NCI-H128 (cell line): ENCODE measurements around the gene TRPM4.
"Not testable (repeated sequence)": the region's sequence is repeated elsewhere in the genome, so short reads cannot be mapped to it uniquely, and the experiment has no call there.

Experiments
- DNase-seq: peaks from one replicate; lab custom pipeline; 2025; ENCODE audit not compliant: unreplicated experiment; lab: John Stamatoyannopoulos, UW

Gene TRPM4

DNA sequence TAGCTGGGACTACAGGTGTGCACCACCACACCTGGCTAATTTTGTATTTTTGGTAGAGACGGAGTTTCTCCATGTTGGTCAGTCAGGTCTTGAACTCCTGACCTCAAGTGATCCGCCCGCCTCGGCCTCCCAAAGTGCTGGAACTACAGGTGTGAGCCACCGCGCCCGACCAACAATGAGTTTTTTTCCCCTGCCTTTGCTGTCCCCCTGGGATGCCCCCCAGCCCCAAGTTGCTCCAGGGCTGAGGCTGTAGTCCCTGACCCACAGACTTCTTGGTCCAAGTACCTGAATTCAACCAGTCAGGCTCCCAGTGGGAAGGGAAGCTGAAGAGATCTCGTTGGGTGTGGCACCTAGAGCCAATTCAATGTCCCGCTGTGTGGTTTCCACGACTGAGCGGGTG, 66.8 kb downstream of the TRPM4 start:
- DNase-seq, result not testable (repeated sequence)

DNA sequence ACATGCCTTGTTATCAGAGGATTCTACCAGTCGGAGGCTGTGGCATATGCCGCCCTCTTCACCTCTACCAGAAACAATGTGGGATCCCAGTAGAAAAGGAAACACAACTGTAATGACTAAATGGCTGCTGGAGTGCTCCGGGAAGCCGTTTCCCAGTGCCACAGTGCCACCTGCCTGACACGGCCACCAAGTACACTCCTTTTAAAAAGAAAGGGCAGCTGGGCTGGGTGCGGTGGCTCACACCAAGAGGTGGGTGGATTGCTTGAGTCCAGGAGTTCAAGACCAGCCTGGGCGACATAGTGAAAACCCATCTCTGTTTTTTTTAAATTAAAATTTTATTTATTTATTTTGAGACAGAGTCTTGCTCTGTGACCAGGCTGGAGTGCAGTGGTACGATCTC, 67.3 kb downstream of the TRPM4 start:
- peak; percentile 21 for DNase-seq

DNA sequence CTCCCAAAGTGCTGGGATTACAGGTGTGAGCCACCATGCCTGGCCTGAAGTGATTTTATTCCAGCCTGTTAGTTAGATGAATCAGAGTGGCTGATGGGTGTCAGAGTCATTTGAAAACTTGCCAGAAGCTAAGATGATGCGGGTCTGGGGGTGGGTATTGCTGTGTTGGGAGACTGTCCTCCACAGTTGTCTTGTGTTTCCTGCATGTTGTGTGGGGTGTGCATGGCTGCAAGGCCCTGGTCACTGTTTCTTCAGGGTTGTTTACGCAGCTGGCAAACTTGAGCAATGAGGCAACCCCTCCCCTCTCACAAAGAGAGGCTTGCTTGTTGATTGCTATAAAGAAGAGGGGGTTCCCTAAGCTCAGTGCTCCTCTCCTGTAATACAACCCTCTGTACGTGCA, 71.8 kb downstream of the TRPM4 start:
- no peak for DNase-seq

DNA sequence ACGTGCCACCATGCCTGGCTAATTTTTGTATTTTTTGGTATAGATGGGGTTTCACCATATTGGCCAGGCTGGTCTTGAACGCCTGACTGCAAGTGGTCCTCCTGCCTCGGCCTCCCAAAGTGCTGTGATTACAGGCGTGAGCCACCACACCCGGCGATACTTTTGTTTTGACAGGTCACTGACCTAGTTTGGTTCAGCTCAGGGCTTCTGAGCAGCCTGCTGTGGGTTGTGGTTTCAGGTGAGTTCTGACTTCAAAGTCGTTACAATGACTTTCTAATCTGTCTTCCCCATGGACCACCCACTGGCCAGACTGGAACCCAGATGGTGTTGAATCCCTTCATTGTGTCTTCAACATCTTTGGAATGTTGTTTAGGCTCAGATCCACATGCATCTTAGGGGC, 73.8 kb downstream of the TRPM4 start:
- DNase-seq, result no peak

DNA sequence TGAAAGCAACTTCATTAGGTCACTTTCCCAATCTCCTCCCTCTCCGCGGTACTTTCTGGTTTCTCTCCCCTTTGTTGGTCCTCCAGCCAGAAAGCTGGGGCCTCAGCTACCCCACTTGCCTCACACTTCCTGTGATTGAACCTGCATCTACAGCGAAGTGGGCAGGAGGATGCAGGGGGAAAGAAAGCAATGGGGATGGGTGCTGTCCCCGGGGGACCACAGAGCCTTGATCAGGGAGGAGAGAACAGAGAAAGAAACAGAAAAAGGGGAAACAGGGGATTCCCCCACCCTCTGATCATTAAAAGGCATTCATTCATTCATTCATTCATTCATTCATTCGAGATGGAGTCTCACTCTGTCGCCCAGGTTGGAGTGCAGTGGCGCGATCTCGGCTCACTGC, 74.2 kb downstream of the TRPM4 start:
- DNase-seq, result no peak

DNA sequence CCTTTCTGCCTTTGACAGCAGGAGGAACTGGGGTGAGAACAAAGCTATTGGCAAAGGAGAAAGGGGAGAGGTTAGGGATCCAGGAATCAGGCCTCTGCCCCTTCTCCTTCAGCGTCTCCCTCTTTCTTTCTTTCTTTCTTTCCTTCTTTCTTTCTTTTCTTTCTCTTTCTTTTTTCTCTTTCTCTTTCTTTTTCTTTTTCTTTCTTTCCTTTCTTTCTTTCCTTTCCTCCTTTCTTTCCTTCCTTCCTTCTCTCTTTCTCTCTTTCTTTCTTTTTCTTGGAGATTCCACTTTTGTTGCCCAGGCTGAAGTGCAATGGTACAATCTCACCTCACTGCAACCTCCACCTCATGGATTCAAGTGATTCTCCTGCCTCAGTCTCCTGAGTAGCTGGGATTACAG, 75.6 kb downstream of the TRPM4 start:
- DNase-seq, result no peak

DNA sequence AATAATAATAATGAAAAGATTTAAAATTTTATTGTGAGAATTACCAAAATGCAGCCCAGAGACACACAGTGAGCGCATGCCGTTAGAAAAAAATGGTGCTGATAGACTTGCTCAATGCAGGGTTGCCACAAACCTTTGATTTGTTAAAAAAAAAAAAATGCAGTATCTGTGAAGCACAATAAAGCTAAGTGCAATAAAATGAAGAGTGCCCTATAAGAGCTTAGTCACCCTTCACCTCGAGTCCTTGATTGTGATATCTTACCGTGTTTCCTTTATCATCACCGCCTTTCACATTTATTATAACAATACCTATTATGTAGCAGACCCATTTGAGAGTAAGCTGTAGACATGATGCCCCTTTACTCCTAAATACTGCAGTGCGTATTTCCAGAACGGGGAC, 84.2 kb downstream of the TRPM4 start:
- DNase-seq, result no peak

DNA sequence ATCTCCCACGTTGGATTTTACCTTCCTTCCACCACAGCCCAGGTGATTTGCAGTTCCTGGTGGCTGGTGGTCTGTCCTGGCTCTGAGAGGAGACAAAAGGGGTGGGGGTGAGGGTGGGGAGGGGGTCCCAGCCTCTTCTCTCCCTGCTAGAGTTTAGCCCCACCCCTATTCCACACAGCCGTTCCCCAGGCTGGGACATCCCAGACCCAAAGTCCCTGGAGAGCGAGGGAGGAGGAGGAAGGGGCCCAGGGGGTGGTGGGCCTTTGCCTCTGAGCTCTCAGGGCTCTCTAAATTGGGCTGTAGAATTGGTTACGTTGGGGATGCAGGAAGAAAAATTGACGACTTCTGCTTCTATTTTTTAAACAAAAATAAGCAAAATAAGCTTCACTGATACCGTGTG, 85.5 kb downstream of the TRPM4 start:
- DNase-seq, result no peak

DNA sequence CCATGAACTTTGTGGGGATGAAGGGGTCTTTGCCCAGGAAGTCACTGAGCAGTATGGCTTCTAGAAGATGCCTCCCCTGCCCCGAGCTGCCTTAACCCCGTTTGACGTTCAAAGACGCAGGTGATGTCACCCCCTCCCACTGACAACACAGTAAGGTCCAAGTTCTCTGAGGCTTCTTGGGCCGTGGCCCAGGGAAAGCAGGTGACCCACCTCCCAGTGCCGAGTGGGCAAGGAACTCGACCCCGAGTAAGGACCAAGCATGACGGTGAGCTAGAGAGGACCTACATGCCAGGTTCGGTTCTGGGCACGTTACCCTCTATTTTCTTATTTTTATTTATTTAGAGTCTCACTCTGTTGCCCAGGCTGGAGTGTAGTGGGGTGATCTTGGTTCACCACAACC, 86.1 kb downstream of the TRPM4 start:
- DNase-seq, result no peak

DNA sequence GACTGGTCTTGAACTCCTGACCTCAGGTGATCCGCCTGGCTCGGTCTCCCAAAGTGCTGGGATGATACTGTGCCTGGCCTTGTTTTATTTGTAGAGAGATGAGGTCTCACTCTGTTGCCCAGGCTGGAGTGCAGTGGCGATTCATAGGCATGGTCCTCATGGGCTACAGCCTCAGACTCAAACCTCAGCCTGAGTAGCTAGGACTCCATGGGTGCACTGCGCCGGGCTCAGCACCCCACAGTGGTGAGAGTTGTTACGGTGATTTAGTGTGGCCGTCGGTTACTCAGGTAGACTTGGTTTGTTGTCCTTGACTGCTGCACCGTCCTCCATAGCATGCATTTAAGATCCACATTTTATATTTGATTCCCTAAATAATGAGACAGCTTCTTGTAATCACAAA, 86.7 kb downstream of the TRPM4 start:
- no peak for DNase-seq

DNA sequence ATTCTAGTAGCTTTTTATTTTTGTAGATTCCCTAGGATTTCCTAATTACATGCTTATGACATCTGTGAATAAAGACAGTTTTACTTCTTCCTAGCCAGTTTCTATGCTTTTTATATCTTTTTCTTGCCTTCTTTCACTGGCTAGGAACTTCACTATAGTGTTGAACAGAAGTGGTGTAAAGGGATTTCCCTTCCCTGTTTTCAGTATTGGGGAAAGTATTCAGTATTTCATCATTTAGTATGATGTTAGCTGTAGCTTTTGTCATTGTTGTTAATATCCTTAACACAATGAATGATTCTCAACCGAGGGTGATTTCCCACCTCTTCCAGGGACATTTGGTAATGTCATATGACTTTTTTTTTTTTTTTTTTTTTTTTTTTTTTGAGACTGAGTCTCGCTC, 90.1 kb downstream of the TRPM4 start:
- DNase-seq, result no peak

DNA sequence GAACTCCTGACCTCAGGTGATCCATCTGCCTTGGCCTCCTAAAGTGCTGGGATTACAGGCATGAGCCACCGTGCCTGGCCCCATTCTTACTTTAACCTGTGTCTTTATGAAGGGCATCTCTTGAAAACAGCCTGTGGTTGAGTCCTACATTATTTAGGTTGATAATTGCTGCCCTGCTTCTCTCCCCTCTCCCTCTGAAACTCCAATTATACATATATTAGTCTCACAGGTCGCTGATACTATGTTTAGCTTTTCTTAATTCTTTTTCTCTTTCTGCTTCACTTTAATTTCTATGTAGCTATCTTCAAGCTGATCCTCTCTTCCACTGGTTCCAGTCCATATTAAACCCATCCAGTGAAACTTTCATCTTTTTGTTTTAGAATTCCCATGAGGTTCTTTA, 92.3 kb downstream of the TRPM4 start:
- no peak for DNase-seq

DNA sequence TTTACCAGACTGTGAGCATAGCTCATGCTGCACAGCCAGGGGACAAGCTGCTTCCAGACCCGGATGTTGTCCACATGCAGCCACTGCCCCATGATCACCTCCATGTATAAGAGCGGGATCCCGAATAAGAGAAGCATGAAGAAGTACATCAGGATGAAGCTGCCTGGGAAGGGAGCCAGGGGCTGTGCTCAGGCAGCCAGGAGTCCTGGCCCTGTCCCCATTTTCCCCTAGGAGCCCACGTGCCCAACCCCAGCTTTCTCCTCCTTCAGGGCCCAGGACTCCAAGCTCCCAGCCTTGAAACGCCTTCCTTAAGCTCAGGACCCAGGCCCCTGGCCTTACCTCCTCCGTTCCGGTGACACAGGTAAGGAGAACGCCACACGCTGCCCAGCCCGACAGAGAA, 98.1 kb downstream of the TRPM4 start:
- no peak for DNase-seq

DNA sequence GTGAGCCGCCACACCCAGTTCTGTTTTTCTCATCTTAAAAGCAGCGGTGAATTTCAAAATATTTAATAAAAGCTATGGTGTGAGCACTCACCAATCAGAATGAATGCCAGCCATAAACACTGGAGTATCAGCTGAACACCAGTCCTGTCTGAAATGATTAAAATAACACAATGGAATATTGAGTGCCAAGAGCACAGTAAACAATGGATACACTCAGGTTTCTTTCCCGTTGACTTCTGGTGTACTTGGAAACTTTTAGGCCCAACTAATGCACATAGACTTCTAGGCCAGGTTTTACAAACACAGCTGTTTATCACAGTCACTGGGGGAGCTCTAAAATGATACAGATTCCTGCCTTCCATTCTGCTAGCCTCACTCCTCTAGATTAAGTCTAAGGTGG, 99.1 kb downstream of the TRPM4 start:
- DNase-seq, result no peak
